H1 (cell line): Measurements from ENCODE around the gene PPP2R5B. TPM values are rescaled to one million over a fixed set of nuclear protein-coding genes. Genes with fewer than 3 reads are reported as not detected.
A peak's percentile ranks its signal among the peaks of the same experiment; 100 is the strongest.

Experiments
- CTCF ChIP-seq, 3 experiments: IDR thresholded peaks; 1 replicate in 2 of 3; 2 replicates in 1 of 3; pipeline versions ENCODE4 v1.5.1 to v1.6.1; 2011; ENCODE audit warnings: low read length in 3 of 3, mild to moderate bottlenecking in 3 of 3, inconsistent platforms in 2 of 3, low read depth in 1 of 3, moderate library complexity in 1 of 3; ENCODE audit not compliant: insufficient read depth in 1 of 3; ENCODE audit errors: control extremely low read depth in 1 of 3
- FOSL1 ChIP-seq: IDR thresholded peaks from 2 replicates; pipeline ENCODE4 v1.6.1; 2011; ENCODE audit warnings: mild to moderate bottlenecking, low read depth, low read length, moderate library complexity; ENCODE audit not compliant: insufficient read depth
- HDAC2 ChIP-seq, 2 experiments: fragments of 300-600 bp in 1 of 2; sonication (generic) in 1 of 2; IDR thresholded peaks; 2 replicates each; pipeline ENCODE4 v1.6.1; 2011 to 2012; ENCODE audit warnings: low read depth in 2 of 2, low read length in 2 of 2, mild to moderate bottlenecking in 2 of 2, moderate library complexity in 2 of 2, borderline replicate concordance in 1 of 2, inconsistent platforms in 1 of 2
- HDAC6 ChIP-seq: IDR thresholded peaks from one replicate; pipeline ENCODE4 v1.7.1; 2012; ENCODE audit warnings: low read depth, mild to moderate bottlenecking, inconsistent platforms, low read length, moderate library complexity
- JUND ChIP-seq: IDR thresholded peaks from 2 replicates; pipeline ENCODE4 v1.6.1; 2011; ENCODE audit warnings: mild to moderate bottlenecking, improper control_type of control experiment, low read length
- RAD21 ChIP-seq, 2 experiments: IDR thresholded peaks in 1 of 2; conservative IDR thresholded peaks in 1 of 2; 2 replicates each; pipeline ENCODE4 v1.6.1; 2011; ENCODE audit warnings: low read depth in 2 of 2, low read length in 2 of 2, improper control_type of control experiment in 1 of 2, inconsistent platforms in 1 of 2, mild to moderate bottlenecking in 1 of 2, moderate library complexity in 1 of 2
- TEAD4 ChIP-seq: IDR thresholded peaks from 2 replicates; pipeline ENCODE4 v1.6.1; 2012; ENCODE audit warnings: low read depth, low read length, inconsistent platforms, mixed read lengths
- polyA plus RNA-seq, 7 experiments: library from polyadenylated mRNA; depleted of rRNA in 3 of 7; stranded (reverse) in 5 of 7; unstranded in 2 of 7; fragments of >200 nt in 5 of 7; fragments of 200-250 nt in 2 of 7; gene quantifications; 1 replicate in 5 of 7; 2 replicates in 1 of 7; 4 replicates in 1 of 7; pipeline versions ENCODE4 v1.2.1 to v1.2.3, GENCODE V29; 2011 to 2013; ENCODE audit warnings: missing spikeins in 2 of 7, mixed read lengths in 2 of 7
- total RNA-seq: library from RNA; stranded (reverse); fragmentation: NEBNext Ultra II Directional; extraction: Animal tissue kit (Norgen Biotek cat#: 25700); gene quantifications from 2 replicates; pipeline ENCODE4 v1.2.1, GENCODE V29; 2021

Gene PPP2R5B
- total and polyA plus RNA-seq, 2 of the 8 experiments (the other 6 are each of a cell fraction or from before 2014, with no cell fraction given): 4.9 to 5.1 TPM

- peak; percentile 32 to 49 for TF ChIP-seq RAD21 (IDR thresholded peaks at IDR 0.05 in 1 of 2, conservative IDR thresholded peaks at IDR 0.05 in 1 of 2; ENCODE audit: low read depth in 2 of 2, low read length in 2 of 2)
- TF ChIP-seq HDAC6: no peak
- TF ChIP-seq TEAD4: peak; percentile 35; the same call in 1 of the 2 replicates
- peak in 2 of 3 experiments; percentile 81 to 92; a peak in 3 of 4 replicates for TF ChIP-seq CTCF (IDR thresholded peaks at IDR 0.05; ENCODE audit: control extremely low read depth in 1 of 3, insufficient read depth in 1 of 3, low read depth in 1 of 3, low read length in 3 of 3)
- no peak for TF ChIP-seq JUND
- no peak for TF ChIP-seq FOSL1
- no peak for TF ChIP-seq HDAC2 (IDR thresholded peaks at IDR 0.05; ENCODE audit: borderline replicate concordance in 1 of 2, low read depth in 2 of 2, low read length in 2 of 2)
Observed at GRCh38 chr11:64887757-64888405, 36.6 kb upstream of the PPP2R5B start (continued).
